COLO668 (cell line): ENCODE data around the gene OR6J1.
"Not testable (repeated sequence)": the region's sequence is repeated elsewhere in the genome, so short reads cannot be mapped to it uniquely, and the experiment has no call there.

ENCODE experiments used
- DNase-seq: peaks from one replicate; lab custom pipeline; 2025; ENCODE audit not compliant: unreplicated experiment; lab: John Stamatoyannopoulos, UW

The OR6J1 gene

DNA sequence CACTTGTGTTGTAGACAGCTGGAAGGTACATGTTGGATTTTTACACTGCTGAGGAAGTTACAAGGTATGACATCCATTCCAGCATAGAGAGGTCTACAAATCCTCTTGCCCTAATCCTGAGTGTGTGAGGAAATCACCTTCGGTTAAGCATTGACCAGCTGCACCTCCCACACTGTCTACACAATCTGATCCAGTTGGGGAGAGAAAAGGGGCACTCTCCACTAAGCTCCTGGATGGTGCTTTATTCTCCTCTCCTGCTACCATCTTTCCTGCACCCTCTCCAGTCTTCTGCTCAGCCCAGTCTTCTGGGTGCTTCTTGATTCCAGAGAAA lies at the start of gene OR6J1:
TSS of gene OR6J1 (minus strand) at position 48 of the 331 bp plus-strand sequence. CDS start 9,541 bp downstream, outside the sequence.
- no peak for DNase-seq

- DNase-seq, result no peak
Measured at GRCh38 chr14:22692194-22692593, 48.0 kb upstream of the OR6J1 start.

DNA sequence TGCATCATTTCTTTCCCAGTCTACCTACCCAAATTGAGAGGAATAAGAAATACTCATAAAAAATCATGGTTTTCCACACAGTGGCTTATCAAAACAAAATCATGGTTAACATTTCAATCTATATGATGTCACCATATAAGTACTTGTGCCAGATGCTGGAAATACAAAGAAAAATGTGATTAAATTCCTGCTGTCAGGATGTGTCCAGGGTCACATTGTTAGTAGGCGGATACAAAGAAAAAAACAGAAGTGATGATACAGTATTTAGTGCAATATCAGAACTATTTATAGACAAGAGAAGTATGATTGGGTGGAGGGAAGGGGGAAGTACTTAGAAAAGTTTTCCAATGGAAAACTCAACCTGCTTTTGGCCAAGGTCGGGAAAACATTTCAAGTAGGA lies 47.0 kb upstream of the OR6J1 start:
- no peak for DNase-seq

- DNase-seq, result no peak
Measured at GRCh38 chr14:22689199-22689598, 45.0 kb upstream of the OR6J1 start.

GRCh38 chr14:22687969-22688368 lies 43.8 kb upstream of the OR6J1 start:
- not testable (repeated sequence) for DNase-seq

DNA sequence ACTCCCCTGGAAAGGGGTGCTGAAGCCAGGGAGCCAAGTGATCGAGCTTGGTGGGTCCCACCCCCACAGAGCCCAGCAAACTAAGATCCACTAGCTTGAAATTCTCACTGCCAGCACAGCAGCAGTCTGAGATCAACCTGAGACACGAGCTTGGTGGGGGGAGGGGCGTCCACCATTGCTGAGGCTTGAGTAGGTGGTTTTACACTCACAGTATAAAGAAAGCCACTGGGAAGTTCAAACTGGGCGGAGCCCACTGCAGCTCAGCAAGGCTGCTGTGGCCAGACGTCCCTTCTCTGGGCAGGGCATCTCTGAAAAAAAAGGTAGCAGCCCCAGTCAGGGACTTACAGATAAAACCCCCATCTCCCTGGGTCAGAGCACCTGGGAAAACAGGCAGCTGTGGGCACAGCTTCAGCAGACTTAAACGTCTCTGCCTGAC lies 42.0 kb upstream of the OR6J1 start:
- not testable (repeated sequence) for DNase-seq

DNA sequence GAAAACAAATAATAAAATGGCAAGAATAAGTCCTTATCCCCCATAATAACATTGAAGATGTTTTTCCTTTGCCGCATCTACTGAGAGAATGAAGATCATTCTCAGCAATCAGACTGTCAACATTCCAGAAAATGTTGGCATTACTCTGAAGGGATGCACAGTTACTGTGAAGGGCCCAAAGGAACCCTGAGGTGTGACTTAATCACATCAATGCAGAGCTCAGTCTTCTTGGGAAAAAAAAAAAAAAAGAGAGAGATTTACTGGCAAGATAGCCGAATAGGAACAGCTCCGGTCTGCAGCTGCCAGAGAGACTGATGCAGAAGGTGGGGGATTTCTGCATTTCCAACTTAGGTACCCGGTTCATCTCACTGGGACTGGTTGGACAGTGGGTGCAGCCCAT lies 41.3 kb upstream of the OR6J1 start:
- no peak for DNase-seq

- DNase-seq, result not testable (repeated sequence)
Measured at GRCh38 chr14:22683428-22683827, 39.3 kb upstream of the OR6J1 start.

GRCh38 chr14:22678221-22678620 lies 34.1 kb upstream of the OR6J1 start:
- DNase-seq, result no peak

DNA sequence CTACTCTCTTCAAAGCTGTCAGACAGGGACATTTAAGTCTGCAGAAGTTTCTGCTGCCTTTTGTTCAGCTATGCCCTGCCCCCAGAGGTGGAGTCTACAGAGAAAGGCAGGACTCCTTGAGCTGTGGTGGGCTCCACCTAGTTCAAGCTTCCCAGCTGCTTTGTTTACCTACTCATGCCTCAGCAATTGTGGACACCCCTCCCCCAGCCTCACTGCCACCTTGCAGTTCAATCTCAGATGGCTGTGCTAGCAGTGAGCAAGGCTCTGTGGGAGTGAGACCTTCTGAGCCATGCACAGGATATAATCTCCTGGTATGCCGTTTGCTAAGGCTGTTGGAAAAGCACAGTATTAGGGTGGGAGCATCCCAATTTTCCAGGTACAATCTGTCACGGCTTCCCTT lies 33.4 kb upstream of the OR6J1 start:
- not testable (repeated sequence) for DNase-seq

GRCh38 chr14:22671622-22672021 lies 27.5 kb upstream of the OR6J1 start:
- no peak for DNase-seq

GRCh38 chr14:22668863-22669262 lies 24.7 kb upstream of the OR6J1 start:
- no peak for DNase-seq

DNA sequence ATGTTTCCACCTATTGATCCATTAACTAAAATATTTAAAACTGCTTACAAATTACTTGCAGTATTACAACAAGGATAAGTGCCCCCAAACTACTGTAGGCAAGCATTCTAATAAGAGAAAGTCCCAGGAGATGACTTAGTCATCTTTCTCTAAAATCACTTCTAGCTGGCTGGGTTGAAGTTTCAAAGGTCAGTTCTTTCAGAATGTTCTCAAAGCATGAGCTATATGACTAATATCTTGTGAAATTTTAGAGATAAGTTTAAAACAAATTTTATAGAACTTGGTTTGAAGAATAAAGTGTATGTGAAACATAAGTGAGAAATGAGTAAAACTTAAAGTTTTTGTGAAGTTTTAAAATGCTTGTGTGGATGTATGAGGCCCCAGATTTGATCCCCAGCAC lies 24.3 kb upstream of the OR6J1 start:
- DNase-seq, result no peak

- no peak for DNase-seq
Measured at GRCh38 chr14:22667881-22668280, 23.7 kb upstream of the OR6J1 start.

DNA sequence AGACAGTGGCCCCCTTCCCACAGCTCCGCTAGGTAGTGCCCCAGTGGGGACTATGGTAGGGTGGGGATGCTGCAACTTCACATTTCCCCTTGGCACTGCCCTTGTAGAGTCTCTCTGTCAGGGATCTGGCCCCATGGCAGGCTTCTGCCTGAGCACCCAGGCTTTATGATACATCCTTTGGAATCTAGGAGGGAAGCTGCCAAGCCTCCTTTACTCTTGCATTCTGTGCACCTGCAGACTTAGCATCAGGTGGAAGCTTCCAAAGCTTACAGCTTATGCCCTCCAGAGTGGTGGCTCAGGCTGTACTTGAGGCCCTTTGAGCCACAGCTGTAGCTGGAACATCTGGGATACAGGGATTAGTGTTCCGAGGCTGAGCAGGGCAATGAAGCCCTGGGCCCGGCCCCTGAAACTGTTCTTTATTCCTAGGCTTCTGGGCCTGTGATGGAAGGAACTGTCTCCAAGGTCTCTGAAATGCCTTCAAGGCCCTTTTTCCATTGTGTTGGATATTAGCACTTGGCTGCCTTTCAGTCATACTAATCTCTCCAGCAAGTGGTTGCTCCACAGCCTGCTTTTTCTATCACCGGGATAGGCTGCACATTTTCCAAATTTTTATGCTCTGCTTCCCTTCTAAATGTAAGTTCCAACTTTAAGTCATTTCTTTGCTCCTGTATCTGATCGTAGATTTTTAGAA lies 22.2 kb upstream of the OR6J1 start:
- DNase-seq, result no peak

GRCh38 chr14:22664261-22664660 lies 20.1 kb upstream of the OR6J1 start:
- peak; percentile 8 for DNase-seq

GRCh38 chr14:22660654-22661053 lies 16.5 kb upstream of the OR6J1 start:
- DNase-seq, result no peak

DNA sequence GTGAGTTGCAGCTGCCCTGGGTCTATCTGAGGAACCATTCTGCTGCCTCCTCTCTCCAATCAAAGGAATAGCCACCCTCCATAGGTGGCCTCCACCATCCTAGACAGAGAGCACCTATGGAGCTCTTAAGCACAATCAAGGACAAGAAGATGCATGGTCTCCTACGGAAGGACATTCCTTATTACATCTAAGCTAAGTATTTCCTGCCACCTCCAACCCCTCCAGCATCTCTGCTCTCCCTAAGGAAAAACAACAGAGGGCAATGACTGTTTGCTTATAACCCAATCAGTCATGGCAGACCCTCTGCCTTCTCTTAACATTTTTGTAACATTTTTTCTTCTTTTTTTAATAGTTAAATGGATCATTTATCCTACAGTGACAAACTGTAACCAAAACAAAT lies 14.8 kb upstream of the OR6J1 start:
- no peak for DNase-seq

GRCh38 chr14:22657861-22658260 lies 13.7 kb upstream of the OR6J1 start:
- no peak for DNase-seq

GRCh38 chr14:22656945-22657731 lies 13.0 kb upstream of the OR6J1 start:
- DNase-seq, result no peak

- DNase-seq, result no peak
Measured at GRCh38 chr14:22656226-22656625, 12.1 kb upstream of the OR6J1 start.

DNA sequence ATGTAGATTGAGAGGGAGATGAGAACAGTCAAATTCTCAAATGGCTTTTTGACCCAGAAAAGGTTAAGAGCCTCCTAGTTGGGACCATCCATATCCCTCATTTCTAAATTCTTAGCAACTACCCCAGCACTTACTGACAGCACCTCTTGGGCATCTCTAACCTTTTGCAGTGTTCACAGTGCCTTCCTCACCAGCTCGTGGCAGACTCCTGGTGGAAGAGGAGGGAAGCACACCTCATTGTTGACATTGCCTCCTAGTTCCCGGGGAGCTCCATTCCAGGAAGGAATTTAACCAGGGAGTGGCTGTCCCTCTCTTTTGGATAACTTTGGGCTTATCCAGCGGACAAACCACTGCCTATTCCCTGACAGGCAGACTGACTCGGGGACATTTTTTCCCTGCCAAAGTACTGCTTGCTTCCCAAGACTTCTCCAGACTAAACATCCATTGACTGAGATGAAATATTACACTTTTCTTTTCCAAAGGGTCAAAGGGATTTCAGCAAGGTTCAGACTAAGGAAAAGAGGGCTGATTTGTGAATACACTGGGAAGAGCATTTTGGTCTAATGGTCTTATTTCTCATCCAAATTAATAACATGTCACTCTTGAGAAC lies 9.0 kb upstream of the OR6J1 start:
- peak; percentile 61 for DNase-seq
